GM23248 (cell line): Measurements from ENCODE around the gene CLIP2. TPM values are rescaled to one million over a fixed set of nuclear protein-coding genes. Genes with fewer than 3 reads are reported as not detected.

ENCODE experiments used
- DNase-seq: peaks from one replicate; pipeline ENCODE4 v3.0.0-alpha.2; 2015
- H2AFZ ChIP-seq: fragments of 200-600 bp; sonication (generic); 2 replicates; pipeline ENCODE4 v1.6.1; 2016; ENCODE audit warnings: antibody characterized with exemption
- H3F3A ChIP-seq: fragments of 200-600 bp; sonication (generic); 2 replicates; pipeline ENCODE4 v1.6.1; 2016; ENCODE audit warnings: mild to moderate bottlenecking, antibody characterized with exemption, mixed run types; ENCODE audit not compliant: insufficient read depth
- H3K27ac ChIP-seq: fragments of 200-600 bp; sonication (generic); 2 replicates; pipeline ENCODE4 v1.5.1; 2016; ENCODE audit warnings: mild to moderate bottlenecking
- H3K27me3 ChIP-seq: fragments of 200-600 bp; sonication (generic); replicated peaks from 2 replicates; pipeline ENCODE4 v1.6.1; 2016; ENCODE audit warnings: mild to moderate bottlenecking; ENCODE audit not compliant: insufficient read depth
- H3K36me3 ChIP-seq: fragments of 200-600 bp; sonication (generic); 2 replicates; pipeline ENCODE4 v1.6.1; 2016; ENCODE audit warnings: low read depth, mild to moderate bottlenecking
- H3K4me1 ChIP-seq: fragments of 200-600 bp; sonication (generic); 2 replicates; pipeline ENCODE4 v1.6.1; 2016; ENCODE audit warnings: mild to moderate bottlenecking; ENCODE audit not compliant: insufficient read depth
- H3K4me2 ChIP-seq: fragments of 200-600 bp; sonication (generic); one replicate; pipeline ENCODE4 v1.6.1; 2016; ENCODE audit warnings: mild to moderate bottlenecking; ENCODE audit not compliant: unreplicated experiment
- H3K4me3 ChIP-seq: fragments of 200-600 bp; sonication (generic); 2 replicates; pipeline ENCODE4 v1.5.1; 2016; ENCODE audit warnings: mild to moderate bottlenecking
- H3K79me2 ChIP-seq: fragments of 200-600 bp; sonication (generic); 2 replicates; pipeline ENCODE4 v1.6.1; 2016; ENCODE audit warnings: mild to moderate bottlenecking; ENCODE audit not compliant: insufficient read depth
- H3K9ac ChIP-seq: fragments of 200-600 bp; sonication (generic); 2 replicates; pipeline ENCODE4 v1.6.1; 2016; ENCODE audit warnings: mild to moderate bottlenecking
- H3K9me2 ChIP-seq: fragments of 200-600 bp; sonication (generic); 2 replicates; pipeline ENCODE4 v1.6.1; 2016; ENCODE audit warnings: mixed run types, mild to moderate bottlenecking, moderate library complexity; ENCODE audit not compliant: insufficient read depth
- H3K9me3 ChIP-seq: fragments of 200-600 bp; sonication (generic); one replicate; pipeline ENCODE4 v1.6.1; 2017; ENCODE audit warnings: low read depth
- H4K20me1 ChIP-seq: fragments of 200-600 bp; sonication (generic); 2 replicates; pipeline ENCODE4 v1.6.0; 2016; ENCODE audit not compliant: insufficient read depth
- EZH2 ChIP-seq: fragments of 200-600 bp; sonication (generic); IDR thresholded peaks from 2 replicates; pipeline ENCODE4 v1.6.1; 2018; ENCODE audit warnings: antibody characterized with exemption, mild to moderate bottlenecking; ENCODE audit not compliant: insufficient read depth, poor library complexity, severe bottlenecking
- EZH2phosphoT487 ChIP-seq: fragments of 200-600 bp; sonication (generic); IDR thresholded peaks from 2 replicates; pipeline ENCODE4 v1.6.1; 2018; ENCODE audit warnings: antibody characterized with exemption, moderate library complexity, mild to moderate bottlenecking, low read depth; ENCODE audit not compliant: insufficient read depth
- WGBS, 2 experiments: methylation state at CpG; one replicate each; pipeline ENCODE4 v1.1.6; 2015 to 2017; ENCODE audit warnings: low lambda C conversion rate in 2 of 2, low coverage in 1 of 2; ENCODE audit errors: missing lambda C conversion rate in 2 of 2; 5-methylcytosine and 5-hydroxymethylcytosine counted together
- in situ Hi-C: fragments of 300-500 bp; cut with MboI; formaldehyde crosslinking; loops from 2 replicates; pipeline ENCODE4 v1.15.0; 2020
- polyA plus RNA-seq: library from polyadenylated mRNA; unstranded; fragments of >200 nt; fragmentation: Nextera tagmentation; extraction: Ambion mirVana; gene quantifications from 2 replicates; pipeline ENCODE4 v1.2.1, GENCODE V29; 2016
- total RNA-seq: library from RNA; depleted of rRNA; stranded (reverse); fragments of >200 nt; shearing (Covaris generic); gene quantifications from 2 replicates; pipeline ENCODE4 v1.2.3, GENCODE V29; 2014

CLIP2 gene
- total and polyA plus RNA-seq, 2 experiments from 2014 or later: 13.2 to 40.7 TPM

- H3K9ac ChIP-seq: no peak overlapping the region; the same call in 1 of the 2 replicates
- H3K9me3 ChIP-seq: no peaks in the 10 kb centered on the region
- no peak for TF ChIP-seq EZH2
- no peak for TF ChIP-seq EZH2phosphoT487
- H3K9me2 ChIP-seq: no peaks in the 10 kb centered on the region
- peak; percentile 86 for DNase-seq
- H3K27me3 ChIP-seq: no peaks in the 10 kb centered on the region
- no peaks in the 10 kb centered on the region for H3K79me2 ChIP-seq
- 58 to 60% methylated on average over 4 of the region's 4 CpGs for WGBS, 2 experiments
- peaks cover 15% of the 10 kb centered on the region; the same call in 1 of the 2 replicates for H3K36me3 ChIP-seq
- H3K4me2 ChIP-seq: no peak overlapping the region
- no peak overlapping the region for H3K4me3 ChIP-seq
- in situ Hi-C loops: no loop called here
- H3F3A ChIP-seq: no peaks in the 10 kb centered on the region; the same call in 1 of the 2 replicates
- no peak overlapping the region for H3K27ac ChIP-seq
- no peaks in the 10 kb centered on the region for H4K20me1 ChIP-seq
- H2AFZ ChIP-seq: no peak overlapping the region
- peaks cover 8% of the 10 kb centered on the region for H3K4me1 ChIP-seq
These were observed 65.9 kb downstream of the CLIP2 start for GRCh38 chr7:74355091-74355490.

- Histone ChIP-seq H2AFZ (no peak overlapping the region), H3K79me2 (no peaks in the 10 kb centered on the region), H3K4me2 (no peak overlapping the region), H3K36me3 (peaks cover 15% of the 10 kb centered on the region; the same call in 1 of the 2 replicates), H4K20me1 (no peaks in the 10 kb centered on the region), H3K4me1 (peaks cover 8% of the 10 kb centered on the region), H3K9ac (no peak overlapping the region), H3K4me3 (no peak overlapping the region), H3K27ac (no peak overlapping the region), H3K9me2 (no peaks in the 10 kb centered on the region), H3F3A (no peaks in the 10 kb centered on the region; the same call in 1 of the 2 replicates), H3K9me3 (no peaks in the 10 kb centered on the region), H3K27me3 (no peaks in the 10 kb centered on the region)
- in situ Hi-C loops: no loop called here
- DNase-seq: no peak
- TF ChIP-seq EZH2phosphoT487 (no peak), EZH2 (no peak)
- 96 to 97% methylated on average over 9 to 10 of the region's 10 CpGs for WGBS, 2 experiments
These were observed 67.5 kb downstream of the CLIP2 start for GRCh38 chr7:74356589-74357315.

GRCh38 chr7:74360008-74360407 is 70.8 kb downstream of the CLIP2 start:
- Histone ChIP-seq H3K9me3 (no peaks in the 10 kb centered on the region), H2AFZ (no peak overlapping the region), H3K36me3 (peaks cover 15% of the 10 kb centered on the region; the same call in 1 of the 2 replicates), H3K4me2 (no peak overlapping the region), H3K9me2 (no peaks in the 10 kb centered on the region), H3K79me2 (no peaks in the 10 kb centered on the region), H3K4me1 (peaks cover under 1% of the 10 kb centered on the region; the same call in 1 of the 2 replicates), H3F3A (no peaks in the 10 kb centered on the region; the same call in 1 of the 2 replicates), H4K20me1 (no peaks in the 10 kb centered on the region), H3K27ac (no peak overlapping the region), H3K4me3 (no peak overlapping the region), H3K9ac (no peak overlapping the region), H3K27me3 (no peaks in the 10 kb centered on the region)
- in situ Hi-C loops: no loop called here
- WGBS, 2 experiments: 96% methylated on average over 11 of the region's 11 CpGs
- TF ChIP-seq EZH2 (no peak), EZH2phosphoT487 (no peak)
- no peak for DNase-seq

GRCh38 chr7:74362266-74362665 is 73.1 kb downstream of the CLIP2 start:
- 89 to 90% methylated on average over 6 of the region's 6 CpGs for WGBS, 2 experiments
- TF ChIP-seq EZH2phosphoT487 (no peak), EZH2 (no peak)
- DNase-seq: peak; percentile 41

More at GRCh38 chr7:74362266-74362665, 73.1 kb downstream of the CLIP2 start:
- no peak overlapping the region for H3K4me2 ChIP-seq
- no peak overlapping the region for H2AFZ ChIP-seq
- H3F3A ChIP-seq: no peaks in the 10 kb centered on the region
- H3K9me2 ChIP-seq: no peaks in the 10 kb centered on the region
- no peak overlapping the region for H3K27ac ChIP-seq
- no peaks in the 10 kb centered on the region for H3K9me3 ChIP-seq
- no peaks in the 10 kb centered on the region for H3K4me1 ChIP-seq
- no peaks in the 10 kb centered on the region for H4K20me1 ChIP-seq
- no peak overlapping the region for H3K9ac ChIP-seq
- no peaks in the 10 kb centered on the region for H3K79me2 ChIP-seq
- no peaks in the 10 kb centered on the region for H3K27me3 ChIP-seq
- H3K4me3 ChIP-seq: no peak overlapping the region
- in situ Hi-C loops: no loop called here
- no peaks in the 10 kb centered on the region for H3K36me3 ChIP-seq
